Brain microvascular endothelial cell (primary cell): Measurements from ENCODE around the gene GOLGA6A.
A peak's percentile ranks its signal among the peaks of the same experiment; 100 is the strongest.
"Not testable (repeated sequence)": the region's sequence is repeated elsewhere in the genome, so short reads cannot be mapped to it uniquely, and the experiment has no call there.

ENCODE experiments used
- DNase-seq: peaks from one replicate; pipeline ENCODE4 v3.0.0-alpha.2; 2020
- H3K27ac ChIP-seq: fragments of 250-450 bp; sonication (Bioruptor Pico); 2 replicates; pipeline ENCODE4 v1.5.1; 2020; ENCODE audit warnings: mild to moderate bottlenecking, moderate library complexity
- H3K27me3 ChIP-seq: fragments of 250-450 bp; sonication (Bioruptor Pico); replicated peaks from 2 replicates; pipeline ENCODE4 v1.5.1; 2020; ENCODE audit warnings: mild to moderate bottlenecking
- H3K36me3 ChIP-seq: fragments of 250-450 bp; sonication (Bioruptor Pico); replicated peaks from 2 replicates; pipeline ENCODE4 v1.5.1; 2020; ENCODE audit warnings: mild to moderate bottlenecking
- H3K4me3 ChIP-seq: 2 replicates; pipeline ENCODE4 v1.5.1; 2011; ENCODE audit warnings: low read depth, mild to moderate bottlenecking, control low read depth, low read length, moderate library complexity
- CTCF ChIP-seq: IDR thresholded peaks from 2 replicates; pipeline ENCODE4 v1.5.1; 2011; ENCODE audit warnings: low read depth, mild to moderate bottlenecking, moderate library complexity, low read length, control low read depth, inconsistent platforms; ENCODE audit errors: missing control alignments
- in situ Hi-C: cut with HindIII; loops from 2 replicates; pipeline ENCODE4 v1.10.0; 2017; ENCODE audit warnings: low sequenced_read_pairs, low pct_ligation_motif_present

GOLGA6A gene

GRCh38 chr15:74082450-74082849 is at the start of gene GOLGA6A:
TSS of gene GOLGA6A (minus strand) at chr15:74082550. CDS start at chr15:74082509, 41 bp downstream.
- H3K36me3 ChIP-seq, H3K27ac ChIP-seq, in situ Hi-C loops, H3K27me3 ChIP-seq, H3K4me3 ChIP-seq, DNase-seq: not testable (repeated sequence)

GRCh38 chr15:74131628-74132413 is 49.5 kb upstream of the GOLGA6A start:
- no peak for TF ChIP-seq CTCF
- peaks cover 69% of the 10 kb centered on the region for H3K27me3 ChIP-seq
- no peak overlapping the region for H3K4me3 ChIP-seq
- no peak for DNase-seq
- in situ Hi-C loops = no loop called here
- H3K36me3 ChIP-seq = no peaks in the 10 kb centered on the region
- no peak overlapping the region for H3K27ac ChIP-seq

- TF ChIP-seq CTCF = no peak
- in situ Hi-C loops = no loop called here
- H3K27ac ChIP-seq = no peak overlapping the region
- no peak for DNase-seq
- H3K4me3 ChIP-seq = no peak overlapping the region
- H3K36me3 ChIP-seq = no peaks in the 10 kb centered on the region
- H3K27me3 ChIP-seq = peaks cover 69% of the 10 kb centered on the region
Measured at GRCh38 chr15:74130849-74131627, 48.7 kb upstream of the GOLGA6A start.

GRCh38 chr15:74130155-74130848 is 48.0 kb upstream of the GOLGA6A start, which contains the start of gene ISLR2:
TSS of gene ISLR2 (plus strand) at chr15:74130586. CDS start at chr15:74132755, 2,169 bp downstream.
- peak within 1 kb of the TSS; percentile 5 for H3K4me3 ChIP-seq
- H3K36me3 ChIP-seq = no peaks in the 10 kb centered on the region
- no peak within 1 kb of the TSS for H3K27ac ChIP-seq
- in situ Hi-C loops = no loop called here
- TF ChIP-seq CTCF = no peak
- H3K27me3 ChIP-seq = peaks cover 72% of the 10 kb centered on the region
- DNase-seq = no peak

GRCh38 chr15:74129586-74130154 is 47.3 kb upstream of the GOLGA6A start:
- H3K27ac ChIP-seq = no peak overlapping the region
- peak overlapping the region; percentile 5 for H3K4me3 ChIP-seq
- peaks cover 69% of the 10 kb centered on the region for H3K27me3 ChIP-seq
- DNase-seq = no peak
- no peak for TF ChIP-seq CTCF
- in situ Hi-C loops = no loop called here
- no peaks in the 10 kb centered on the region for H3K36me3 ChIP-seq
